GM12891 (cell line): ENCODE results near the gene SLC38A3.
A peak's percentile ranks its signal among the peaks of the same experiment; 100 is the strongest.

Experiments
- DNase-seq: peaks from one replicate; pipeline ENCODE4 v3.0.0; 2011; ENCODE audit warnings: low spot score; ENCODE audit not compliant: insufficient read length
- FAIRE-seq: peaks from 2 replicates; lab custom pipeline; 2011; peaks lifted over from hg19 to GRCh38; lab: Jason Lieb, UNC
- PAX5 ChIP-seq: IDR thresholded peaks from 2 replicates; pipeline ENCODE4 v1.6.1; 2011; ENCODE audit warnings: low read length, moderate library complexity, mild to moderate bottlenecking; ENCODE audit not compliant: insufficient read depth, severe bottlenecking
- POLR2A ChIP-seq: IDR thresholded peaks from 2 replicates; pipeline ENCODE4 v1.6.1; 2011; ENCODE audit warnings: low read depth, low read length, control low read depth
- POLR2AphosphoS5 ChIP-seq: IDR thresholded peaks from 2 replicates; pipeline ENCODE4 v1.6.1; 2011; ENCODE audit warnings: low read depth, low read length, control low read depth
- POU2F2 ChIP-seq: IDR thresholded peaks from 2 replicates; pipeline ENCODE4 v1.6.1; 2011; ENCODE audit warnings: low read depth, mild to moderate bottlenecking, control low read depth, low read length, moderate library complexity
- SPI1 ChIP-seq: IDR thresholded peaks from 2 replicates; pipeline ENCODE4 v1.6.1; 2011; ENCODE audit warnings: low read depth, low read length, control low read depth
- TAF1 ChIP-seq: IDR thresholded peaks from 2 replicates; pipeline ENCODE4 v1.6.1; 2011; ENCODE audit warnings: low read depth, low read length, control low read depth

Gene SLC38A3

GRCh38 chr3:50245251-50245745, 40.2 kb downstream of the SLC38A3 start:
- no peak for DNase-seq
- FAIRE-seq = no peak
- TF ChIP-seq PAX5 = no peak
- TF ChIP-seq POLR2AphosphoS5 = no peak
- no peak for TF ChIP-seq POU2F2
- no peak for TF ChIP-seq TAF1
- TF ChIP-seq POLR2A = no peak
- TF ChIP-seq SPI1 = no peak

- TF ChIP-seq SPI1 (peak; percentile 60), POU2F2 (no peak; the same call in 1 of the 2 replicates)
- FAIRE-seq (peak; percentile 82), DNase-seq (peak; percentile 90)
Observed at GRCh38 chr3:50245831-50246516, 40.9 kb downstream of the SLC38A3 start.

GRCh38 chr3:50246517-50246954, 41.5 kb downstream of the SLC38A3 start:
- peak; percentile 83 for DNase-seq
- TF ChIP-seq SPI1 (peak; percentile 53), TAF1 (no peak)
- FAIRE-seq = peak; percentile 92

- no peak for FAIRE-seq
- no peak for DNase-seq
- no peak for TF ChIP-seq TAF1
- no peak for TF ChIP-seq SPI1
- no peak for TF ChIP-seq POLR2AphosphoS5
- no peak for TF ChIP-seq POU2F2
- no peak for TF ChIP-seq POLR2A
- TF ChIP-seq PAX5 = no peak
Observed at GRCh38 chr3:50248387-50248786, 43.3 kb downstream of the SLC38A3 start.

- FAIRE-seq (no peak), DNase-seq (no peak)
- TF ChIP-seq TAF1 = no peak
- TF ChIP-seq PAX5 = no peak
- no peak for TF ChIP-seq SPI1
- TF ChIP-seq POU2F2 = no peak
- TF ChIP-seq POLR2A = no peak
- no peak for TF ChIP-seq POLR2AphosphoS5
Observed at GRCh38 chr3:50249457-50249856, 44.4 kb downstream of the SLC38A3 start.

GRCh38 chr3:50250514-50250913, 45.4 kb downstream of the SLC38A3 start:
- TF ChIP-seq PAX5 (no peak), POU2F2 (no peak)
- no peak for FAIRE-seq
- DNase-seq = no peak

- no peak for DNase-seq
- FAIRE-seq = no peak
- TF ChIP-seq POLR2A = no peak
Observed at GRCh38 chr3:50251220-50251619, 46.1 kb downstream of the SLC38A3 start.

GRCh38 chr3:50254577-50255250, 49.6 kb downstream of the SLC38A3 start:
- DNase-seq (no peak), FAIRE-seq (no peak)
- no peak for TF ChIP-seq POLR2AphosphoS5
- TF ChIP-seq SPI1 = no peak
- no peak for TF ChIP-seq PAX5
- no peak for TF ChIP-seq POU2F2
- no peak for TF ChIP-seq TAF1

- TF ChIP-seq TAF1 (no peak), PAX5 (no peak)
- DNase-seq = no peak
- FAIRE-seq = no peak
Observed at GRCh38 chr3:50255251-50255615, 50.2 kb downstream of the SLC38A3 start.

- FAIRE-seq (no peak), DNase-seq (no peak)
- no peak for TF ChIP-seq POU2F2
- TF ChIP-seq PAX5 = no peak
- no peak for TF ChIP-seq TAF1
- TF ChIP-seq SPI1 = no peak
- no peak for TF ChIP-seq POLR2A
- TF ChIP-seq POLR2AphosphoS5 = no peak
Observed at GRCh38 chr3:50256978-50257890, 52.2 kb downstream of the SLC38A3 start.
